ENCODE data around the gene WIPF2. TPM values are rescaled to one million over a fixed set of nuclear protein-coding genes. Genes with fewer than 3 reads are reported as not detected.
"Not testable (repeated sequence)": the region's sequence is repeated elsewhere in the genome, so short reads cannot be mapped to it uniquely, and the experiment has no call there.

The WIPF2 gene
- total RNA-seq, 2 experiments from 2014 or later, result 17.3 to 21.3 TPM

DNA sequence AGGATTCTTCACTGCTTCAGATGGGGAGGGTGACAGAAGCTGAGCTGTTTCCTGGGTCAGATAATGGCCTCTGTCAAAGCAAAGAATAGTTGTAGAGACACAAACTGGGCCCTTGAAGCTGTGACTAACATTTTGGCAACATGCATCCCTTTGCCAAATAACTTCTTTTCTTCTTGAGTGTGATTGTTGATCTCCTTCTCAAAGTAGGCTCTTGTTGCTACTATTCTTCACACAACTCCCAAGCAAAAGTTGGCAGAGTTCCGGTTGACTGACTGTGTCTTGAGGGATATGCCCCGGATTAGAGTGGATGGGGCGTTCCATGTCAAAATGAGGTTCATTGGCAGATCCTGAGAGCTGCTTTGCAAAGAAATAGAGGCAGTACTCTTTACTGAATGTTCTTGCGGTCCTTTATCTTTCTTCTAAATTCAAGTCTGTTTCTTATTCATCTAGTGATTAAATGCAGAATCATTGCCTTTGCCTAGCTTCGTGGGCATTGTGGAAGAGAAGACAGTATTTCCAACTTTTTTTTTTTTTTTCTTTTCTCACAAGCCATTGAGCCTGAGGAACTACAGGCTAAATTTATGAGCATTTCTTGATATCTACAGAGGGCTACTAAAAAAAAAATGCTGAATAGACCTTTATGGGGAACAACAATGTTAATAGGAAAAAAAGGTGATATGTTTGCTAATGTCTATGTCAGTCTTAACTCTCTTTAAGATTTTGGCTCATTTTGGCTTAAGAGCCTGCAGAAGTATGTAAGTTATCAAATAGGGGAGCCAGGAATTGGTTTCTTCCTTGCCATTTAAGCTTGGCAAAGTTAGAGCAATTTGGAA, 5.8 kb downstream of the WIPF2 start:
- Mint-ChIP-seq H3K27ac (peak overlapping the region; percentile 27), H3K4me3 (peak overlapping the region; percentile 35), H3K9me3 (no peaks in the 10 kb centered on the region), H3K36me3 (ENCODE audit: low read depth) (peaks cover 25% of the 10 kb centered on the region), H3K4me1 (ENCODE audit: low read depth) (peaks cover 41% of the 10 kb centered on the region), H3K27me3 (no peaks in the 10 kb centered on the region)
- intact Hi-C loops (cut with DNase I, micrococcal nuclease), result no loop called here
- no peaks in the 10 kb centered on the region for H3K27me3 ChIP-seq (ENCODE audit: control insufficient read depth in 1 of 2, insufficient read depth in 2 of 2, low read length in 2 of 2)
- H3K27ac ChIP-seq (ENCODE audit: low read depth in 1 of 2, low read length in 2 of 2), result no peak overlapping the region
- ChIA-PET CTCF (interaction anchor here (1.3 kb wide), 1 partner anchor 34 kb away, joined by 3 read pairs; no protein-coding TSS in a partner anchor), POLR2A (interaction anchor here (0.7 to 0.8 kb wide), 2 partner anchors 209 to 764 kb away, joined by 3 to 4 read pairs; partner anchors contain the start of gene CDK12)
- no peak overlapping the region for H3K4me3 ChIP-seq (ENCODE audit: low read length)
- H3K4me1 ChIP-seq (ENCODE audit: insufficient read depth, low read length), result peaks cover 14% of the 10 kb centered on the region
- no peaks in the 10 kb centered on the region for H3K9me3 ChIP-seq (ENCODE audit: control insufficient read depth in 1 of 2, insufficient read depth in 1 of 2, low read length in 2 of 2)
- ATAC-seq (ENCODE audit: poor library complexity) (no peak), DNase-seq (no peak)
- H3K36me3 ChIP-seq (ENCODE audit: insufficient read depth, low read length), result peaks cover 18% of the 10 kb centered on the region
- TF ChIP-seq, protein P1, sequence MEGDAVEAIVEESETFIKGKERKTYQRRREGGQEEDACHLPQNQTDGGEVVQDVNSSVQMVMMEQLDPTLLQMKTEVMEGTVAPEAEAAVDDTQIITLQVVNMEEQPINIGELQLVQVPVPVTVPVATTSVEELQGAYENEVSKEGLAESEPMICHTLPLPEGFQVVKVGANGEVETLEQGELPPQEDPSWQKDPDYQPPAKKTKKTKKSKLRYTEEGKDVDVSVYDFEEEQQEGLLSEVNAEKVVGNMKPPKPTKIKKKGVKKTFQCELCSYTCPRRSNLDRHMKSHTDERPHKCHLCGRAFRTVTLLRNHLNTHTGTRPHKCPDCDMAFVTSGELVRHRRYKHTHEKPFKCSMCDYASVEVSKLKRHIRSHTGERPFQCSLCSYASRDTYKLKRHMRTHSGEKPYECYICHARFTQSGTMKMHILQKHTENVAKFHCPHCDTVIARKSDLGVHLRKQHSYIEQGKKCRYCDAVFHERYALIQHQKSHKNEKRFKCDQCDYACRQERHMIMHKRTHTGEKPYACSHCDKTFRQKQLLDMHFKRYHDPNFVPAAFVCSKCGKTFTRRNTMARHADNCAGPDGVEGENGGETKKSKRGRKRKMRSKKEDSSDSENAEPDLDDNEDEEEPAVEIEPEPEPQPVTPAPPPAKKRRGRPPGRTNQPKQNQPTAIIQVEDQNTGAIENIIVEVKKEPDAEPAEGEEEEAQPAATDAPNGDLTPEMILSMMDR (IDR thresholded peaks at IDR 0.05), result no peak

DNA sequence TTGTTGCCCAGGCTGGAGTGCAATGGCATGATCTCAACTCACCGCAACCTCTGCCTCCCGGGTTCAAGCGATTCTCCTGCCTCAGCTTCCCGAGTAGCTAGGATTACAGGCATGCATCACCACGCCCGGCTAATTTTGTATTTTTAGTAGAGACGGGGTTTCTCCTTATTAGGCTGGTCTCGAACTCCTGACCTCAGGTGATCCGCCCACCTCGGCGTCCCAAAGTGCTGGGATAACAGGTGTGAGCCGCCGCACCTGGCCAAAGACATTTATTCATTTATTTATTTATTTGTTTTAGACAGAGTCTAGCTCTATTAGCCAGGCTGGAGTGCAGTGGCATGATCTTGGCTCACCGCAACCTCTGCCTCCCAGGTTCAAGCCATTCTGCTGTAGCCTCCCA, 10.0 kb downstream of the WIPF2 start:
- peaks cover 36% of the 10 kb centered on the region for H3K36me3 ChIP-seq (ENCODE audit: insufficient read depth, low read length)
- H3K27ac Mint-ChIP-seq; H3K9me3 Mint-ChIP-seq; H3K9me3 ChIP-seq (ENCODE audit: control insufficient read depth in 1 of 2, insufficient read depth in 1 of 2, low read length in 2 of 2); intact Hi-C loops (cut with DNase I, micrococcal nuclease); H3K4me1 ChIP-seq (ENCODE audit: insufficient read depth, low read length); H3K27ac ChIP-seq (ENCODE audit: low read depth in 1 of 2, low read length in 2 of 2); H3K27me3 Mint-ChIP-seq; CTCF ChIA-PET; DNase-seq; H3K4me3 ChIP-seq (ENCODE audit: low read length); ATAC-seq (ENCODE audit: poor library complexity); H3K4me3 Mint-ChIP-seq; H3K27me3 ChIP-seq (ENCODE audit: control insufficient read depth in 1 of 2, insufficient read depth in 2 of 2, low read length in 2 of 2): not testable (repeated sequence)
- POLR2A ChIA-PET, result interaction anchor here (0.7 to 1.4 kb wide), 2 partner anchors 10 to 274 kb away, joined by 4 to 6 read pairs; partner anchors contain the start of gene WIPF2
- Mint-ChIP-seq H3K36me3 (ENCODE audit: low read depth) (peaks cover 48% of the 10 kb centered on the region), H3K4me1 (ENCODE audit: low read depth) (peaks cover 36% of the 10 kb centered on the region)

DNA sequence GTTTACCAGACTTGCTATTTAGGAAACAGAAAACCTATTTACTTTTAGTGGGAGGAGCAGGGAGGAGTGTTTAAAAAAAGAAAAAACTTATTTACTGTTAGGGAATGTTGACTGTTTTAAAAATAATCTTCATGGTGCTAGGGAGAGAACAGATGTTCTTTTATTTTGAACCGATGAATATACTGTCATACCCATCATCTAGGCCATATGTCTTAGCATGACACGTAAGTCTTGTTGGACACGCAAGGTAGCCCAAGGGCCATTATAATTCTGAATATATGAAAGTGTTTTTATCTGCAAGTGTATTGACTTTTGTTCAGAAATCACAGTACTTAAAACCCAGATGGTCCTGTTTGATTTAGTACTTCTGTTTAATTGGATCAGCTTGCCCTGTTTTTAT, 11.6 kb downstream of the WIPF2 start:
- intact Hi-C loops (cut with DNase I, micrococcal nuclease), result no loop called here
- Histone ChIP-seq H3K27ac (ENCODE audit: low read depth in 1 of 2, low read length in 2 of 2) (no peak overlapping the region), H3K4me3 (ENCODE audit: low read length) (no peak overlapping the region), H3K4me1 (ENCODE audit: insufficient read depth, low read length) (peaks cover 2% of the 10 kb centered on the region), H3K36me3 (ENCODE audit: insufficient read depth, low read length) (peaks cover 36% of the 10 kb centered on the region), H3K9me3 (ENCODE audit: control insufficient read depth in 1 of 2, insufficient read depth in 1 of 2, low read length in 2 of 2) (no peaks in the 10 kb centered on the region), H3K27me3 (ENCODE audit: control insufficient read depth in 1 of 2, insufficient read depth in 2 of 2, low read length in 2 of 2) (no peaks in the 10 kb centered on the region)
- H3K27ac Mint-ChIP-seq, result peak overlapping the region; percentile 56
- H3K4me3 Mint-ChIP-seq, result no peak overlapping the region
- ChIA-PET CTCF (no interaction called here), POLR2A (interaction anchor here (1.4 kb wide), 1 partner anchor 12 kb away, joined by 6 read pairs; the partner anchor contains the start of gene WIPF2)
- H3K36me3 Mint-ChIP-seq (ENCODE audit: low read depth), result peaks cover 49% of the 10 kb centered on the region
- DNase-seq, result no peak
- H3K9me3 Mint-ChIP-seq, result no peaks in the 10 kb centered on the region
- ATAC-seq (ENCODE audit: poor library complexity), result no peak
- H3K27me3 Mint-ChIP-seq, result no peaks in the 10 kb centered on the region
- TF ChIP-seq, protein P1 (IDR thresholded peaks at IDR 0.05), result no peak
- peaks cover 24% of the 10 kb centered on the region for H3K4me1 Mint-ChIP-seq (ENCODE audit: low read depth)

DNA sequence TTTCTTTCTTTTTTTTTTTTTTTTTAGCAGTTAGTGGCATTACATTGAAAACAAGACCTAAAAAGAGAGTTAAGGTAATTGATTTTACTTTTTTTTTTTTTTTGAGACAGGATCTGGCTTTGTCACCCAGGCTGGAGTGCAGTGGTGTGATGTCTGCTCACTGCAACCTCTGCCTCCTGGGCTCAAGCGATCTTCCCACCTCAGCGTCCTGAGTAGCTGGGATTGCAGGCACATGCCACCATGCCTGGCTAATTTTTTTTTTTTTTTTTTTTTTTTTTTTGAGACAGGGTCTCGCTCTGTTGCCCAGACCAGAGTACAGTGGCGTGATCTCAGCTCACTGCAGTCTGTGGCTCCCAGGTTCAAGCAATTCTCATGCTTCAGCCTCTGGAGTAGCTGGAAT, 12.8 kb downstream of the WIPF2 start:
- peaks cover 31% of the 10 kb centered on the region for H3K36me3 ChIP-seq (ENCODE audit: insufficient read depth, low read length)
- H3K9me3 ChIP-seq (ENCODE audit: control insufficient read depth in 1 of 2, insufficient read depth in 1 of 2, low read length in 2 of 2); H3K9me3 Mint-ChIP-seq; H3K4me3 ChIP-seq (ENCODE audit: low read length); H3K27me3 ChIP-seq (ENCODE audit: control insufficient read depth in 1 of 2, insufficient read depth in 2 of 2, low read length in 2 of 2); ATAC-seq (ENCODE audit: poor library complexity); DNase-seq; H3K27ac ChIP-seq (ENCODE audit: low read depth in 1 of 2, low read length in 2 of 2); H3K27me3 Mint-ChIP-seq; H3K4me3 Mint-ChIP-seq; intact Hi-C loops (cut with DNase I, micrococcal nuclease); H3K4me1 ChIP-seq (ENCODE audit: insufficient read depth, low read length); CTCF ChIA-PET; H3K27ac Mint-ChIP-seq: not testable (repeated sequence)
- Mint-ChIP-seq H3K36me3 (ENCODE audit: low read depth) (peaks cover 53% of the 10 kb centered on the region), H3K4me1 (ENCODE audit: low read depth) (peaks cover 24% of the 10 kb centered on the region)
- POLR2A ChIA-PET, result interaction anchor here (0.6 kb wide), 1 partner anchor 40 kb away, joined by 4 read pairs; no protein-coding TSS in a partner anchor
